K562 (cell line): ENCODE measurements around the gene DUOXA2. TPM values are rescaled to one million over a fixed set of nuclear protein-coding genes. Genes with fewer than 3 reads are reported as not detected.

Experiments used
- ATAC-seq: fragments of 200-7000 bp; cut with Tn5 transposase; 3 replicates; pipeline ENCODE4 v1.9.1; 2020; ENCODE audit warnings: moderate library complexity
- BruUV-seq: library from RNA; stranded (reverse); fragments of 400-500 nt; replicated peaks from 2 replicates; lab custom pipeline; 2021; lab: Mats Ljungman, UMichigan
- CTCF ChIA-PET: fragments of 300-600 bp; formaldehyde crosslinking; extraction: SDS; loops from one replicate; lab custom pipeline; 2021; ENCODE audit warnings: low intra/inter-chr PET ratio; lab: Yijun Ruan, JAX
- POLR2A ChIA-PET: fragments of 300-600, 350-650 bp; sonication (Branson Sonifier 250); formaldehyde crosslinking; extraction: SDS; loops from one replicate; lab custom pipeline; 2021; ENCODE audit warnings: antibody characterized with exemption, inconsistent platforms; lab: Yijun Ruan, JAX
- DNase-seq, 4 experiments: peaks; one replicate each; pipeline versions ENCODE4 v3.0.0 to v3.0.0-alpha.2; 2011 to 2018; ENCODE audit warnings: low spot score in 3 of 4, mixed read lengths in 3 of 4; ENCODE audit errors: extremely low read depth in 1 of 4
- FAIRE-seq: peaks from 2 replicates; lab custom pipeline; 2011; peaks lifted over from hg19 to GRCh38; lab: Jason Lieb, UNC
- H2AFZ ChIP-seq: 2 replicates; pipeline ENCODE4 v1.6.0; 2011; ENCODE audit warnings: low read depth, low read length, control low read depth, inconsistent platforms
- H3K27ac ChIP-seq: fragments of 200-600 bp; 3 replicates; pipeline ENCODE4 v1.8.0; 2011; ENCODE audit warnings: low read depth, mild to moderate bottlenecking, control low read depth, inconsistent platforms, low read length, moderate library complexity, mixed read lengths; ENCODE audit errors: extremely low read depth
- H3K27me3 ChIP-seq, 2 experiments: fragments of 300-600 bp in 1 of 2; 2 replicates in 1 of 2; 3 replicates in 1 of 2; pipeline versions ENCODE4 v1.6.0 to v1.8.0; 2011; ENCODE audit warnings: inconsistent platforms in 2 of 2, low read length in 2 of 2, mild to moderate bottlenecking in 1 of 2, mixed read lengths in 1 of 2, moderate library complexity in 1 of 2; ENCODE audit not compliant: control insufficient read depth in 2 of 2, insufficient read depth in 2 of 2
- H3K36me3 ChIP-seq: fragments of 300-600 bp; 3 replicates; pipeline ENCODE4 v1.8.0; 2011; ENCODE audit warnings: mild to moderate bottlenecking, low read length, inconsistent platforms; ENCODE audit not compliant: control insufficient read depth, insufficient read depth
- H3K4me1 ChIP-seq, 2 experiments: fragments of 200-600 bp in 1 of 2; replicated peaks in 1 of 2; 2 replicates in 1 of 2; 3 replicates in 1 of 2; pipeline versions ENCODE4 v1.5.1 to v1.8.0; 2011; ENCODE audit warnings: inconsistent platforms in 2 of 2, low read length in 2 of 2, mild to moderate bottlenecking in 1 of 2, mixed read lengths in 1 of 2, moderate library complexity in 1 of 2; ENCODE audit not compliant: control insufficient read depth in 2 of 2, insufficient read depth in 2 of 2
- H3K4me2 ChIP-seq: 2 replicates; pipeline ENCODE4 v1.6.1; 2011; ENCODE audit warnings: low read length, control low read depth, inconsistent platforms, mixed read lengths; ENCODE audit not compliant: insufficient read depth
- H3K4me3 ChIP-seq: fragments of 200-600 bp; sonication (generic), shearing (Covaris generic); 2 replicates; pipeline ENCODE4 v1.5.1; 2016; ENCODE audit warnings: control low read depth, inconsistent platforms
- H3K79me2 ChIP-seq: fragments of 200-600 bp; 3 replicates; pipeline ENCODE4 v1.8.0; 2011; ENCODE audit warnings: low read length, inconsistent platforms; ENCODE audit not compliant: control insufficient read depth, insufficient read depth
- H3K9ac ChIP-seq, 2 experiments: 2 replicates each; pipeline versions ENCODE4 v1.6.0 to v1.6.1; 2011; ENCODE audit warnings: low read depth in 2 of 2, low read length in 2 of 2, control low read depth in 1 of 2, inconsistent platforms in 1 of 2, mild to moderate bottlenecking in 1 of 2, mixed read lengths in 1 of 2; ENCODE audit not compliant: insufficient read depth in 1 of 2
- H3K9me1 ChIP-seq: one replicate; pipeline ENCODE4 v1.6.0; 2011; ENCODE audit warnings: inconsistent platforms, mild to moderate bottlenecking, low read length, moderate library complexity; ENCODE audit not compliant: control insufficient read depth, insufficient read depth
- H3K9me3 ChIP-seq: replicated peaks from 2 replicates; pipeline ENCODE4 v1.5.1; 2011; ENCODE audit warnings: low read depth, low read length, inconsistent platforms; ENCODE audit not compliant: control insufficient read depth, insufficient read depth
- H4K20me1 ChIP-seq: replicated peaks from 2 replicates; pipeline ENCODE4 v1.6.1; 2011; ENCODE audit warnings: low read length, inconsistent platforms, mixed read lengths; ENCODE audit not compliant: control insufficient read depth, insufficient read depth
- PCBP2 ChIP-seq: fragments of 200-400 bp; formaldehyde crosslinking; IDR thresholded peaks from 2 replicates; pipeline ENCODE4 v1.6.1; 2018; ENCODE audit warnings: low read length, low read depth, mild to moderate bottlenecking, moderate library complexity; ENCODE audit not compliant: poor library complexity, severe bottlenecking
- PHTF2 ChIP-seq: fragments of 250-450 bp; sonication (Bioruptor Pico); IDR thresholded peaks from 2 replicates; pipeline ENCODE4 v1.5.0; 2021; ENCODE audit warnings: mild to moderate bottlenecking
- SETDB1 ChIP-seq: IDR thresholded peaks from one replicate; pipeline ENCODE4 v1.6.1; 2012; ENCODE audit warnings: low read length, control low read depth, inconsistent platforms
- SP2 ChIP-seq: IDR thresholded peaks from 2 replicates; pipeline ENCODE4 v1.6.1; 2011; ENCODE audit warnings: mild to moderate bottlenecking, low read depth, low read length, moderate library complexity; ENCODE audit not compliant: poor library complexity, severe bottlenecking; ENCODE audit errors: extremely low read depth
- SREBF1 ChIP-seq: fragments of 150-350 bp; IDR thresholded peaks from 2 replicates; pipeline ENCODE4 v1.6.1; 2014; ENCODE audit warnings: antibody characterized with exemption, low read depth, low read length, borderline replicate concordance
- TEAD2 ChIP-seq: fragments of 450-650 bp; IDR thresholded peaks from 2 replicates; pipeline ENCODE4 v1.6.1; 2016; ENCODE audit warnings: missing genetic modification characterization, control low read depth, missing compliant biosample characterization
- ZKSCAN1 ChIP-seq: fragments of 150-350 bp; IDR thresholded peaks from 2 replicates; pipeline ENCODE4 v1.6.1; 2016; ENCODE audit warnings: low read depth, low read length
- ZNF263 ChIP-seq: sonication (generic); formaldehyde crosslinking; IDR thresholded peaks from 2 replicates; pipeline ENCODE4 v1.8.0; 2022; ENCODE audit warnings: mild to moderate bottlenecking, missing genetic modification reagents, borderline replicate concordance
- ZNF436 ChIP-seq: fragments of 250-450, 450-650 bp; sonication (Bioruptor Pico); formaldehyde crosslinking; IDR thresholded peaks from 2 replicates; pipeline ENCODE4 v1.7.0; 2020; ENCODE audit warnings: mild to moderate bottlenecking
- WGBS: fragments of 100-300 bp; shearing (Covaris generic); methylation state at CpG from one replicate; pipeline ENCODE4 v1.1.6; 2016; ENCODE audit warnings: low coverage, mixed read lengths; ENCODE audit not compliant: insufficient coverage; ENCODE audit errors: missing lambda C conversion rate; 5-methylcytosine and 5-hydroxymethylcytosine counted together
- in situ Hi-C: fragments of 300-500 bp; cut with MboI; formaldehyde crosslinking; loops from 4 replicates; pipeline ENCODE4 v1.15.0; 2018; ENCODE audit warnings: inconsistent platforms, mixed read lengths
- intact Hi-C: fragments of 100-400 bp; cut with micrococcal nuclease; formaldehyde crosslinking; loops from 2 replicates; pipeline ENCODE4 v1.14.2; 2022
- polyA plus RNA-seq, 8 experiments: library from polyadenylated mRNA; depleted of rRNA in 4 of 8; stranded (reverse) in 5 of 8; unstranded in 3 of 8; fragments of >200 nt; fragmentation: Nextera tagmentation in 2 of 8; fragmentation: Illumina TruSeq in 1 of 8; extraction: Ambion mirVana in 2 of 8; extraction: Trizol in 1 of 8; gene quantifications; 2 replicates each; pipeline versions ENCODE4 v1.2.1 to v1.2.3, GENCODE V29; 2011 to 2014; ENCODE audit warnings: inconsistent platforms in 1 of 8, missing spikeins in 1 of 8
- total RNA-seq, 7 experiments: library from RNA; depleted of rRNA in 6 of 7; stranded (reverse); fragments of >200 nt in 6 of 7; fragmentation: Illumina TruSeq in 2 of 7; extraction: Trizol in 2 of 7; gene quantifications; 2 replicates each; pipeline versions ENCODE4 v1.2.1 to v1.2.3, GENCODE V29; 2011 to 2021; ENCODE audit warnings: low replicate concordance in 1 of 7
- TF ChIP-seq, protein P1 (sequence below): fragments of 150-350 bp; IDR thresholded peaks from 2 replicates; pipeline ENCODE4 v1.6.1; 2014; ENCODE audit warnings: low read depth, mild to moderate bottlenecking, low read length, borderline replicate concordance
- TF ChIP-seq, protein P2 (sequence below): fragments of 450-650 bp; formaldehyde crosslinking; IDR thresholded peaks from 2 replicates; pipeline ENCODE4 v1.4.0; 2022; ENCODE audit warnings: mild to moderate bottlenecking, moderate library complexity

Gene DUOXA2
- total and polyA plus RNA-seq, 9 of the 15 experiments (the other 6 are each of a cell fraction or from before 2014, with no cell fraction given): not detected

GRCh38 chr15:45116006-45116481 lies 1.9 kb downstream of the DUOXA2 start (continued):
- TF ChIP-seq SETDB1 (no peak), PHTF2 (CRISPR knock-in tag) (no peak), SP2 (no peak), ZNF436 (CRISPR knock-in tag) (no peak), TEAD2 (no peak), PCBP2 (no peak)

GRCh38 chr15:45116482-45117307 lies 2.6 kb downstream of the DUOXA2 start:
- intact Hi-C loops: no loop called here
- H2AFZ ChIP-seq: no peak overlapping the region
- no peak for FAIRE-seq
- H3K36me3 ChIP-seq: no peaks in the 10 kb centered on the region
- BruUV-seq: no TSS peak
- TF ChIP-seq ZNF263 (CRISPR knock-in tag): no peak
- TF ChIP-seq, protein P1, sequence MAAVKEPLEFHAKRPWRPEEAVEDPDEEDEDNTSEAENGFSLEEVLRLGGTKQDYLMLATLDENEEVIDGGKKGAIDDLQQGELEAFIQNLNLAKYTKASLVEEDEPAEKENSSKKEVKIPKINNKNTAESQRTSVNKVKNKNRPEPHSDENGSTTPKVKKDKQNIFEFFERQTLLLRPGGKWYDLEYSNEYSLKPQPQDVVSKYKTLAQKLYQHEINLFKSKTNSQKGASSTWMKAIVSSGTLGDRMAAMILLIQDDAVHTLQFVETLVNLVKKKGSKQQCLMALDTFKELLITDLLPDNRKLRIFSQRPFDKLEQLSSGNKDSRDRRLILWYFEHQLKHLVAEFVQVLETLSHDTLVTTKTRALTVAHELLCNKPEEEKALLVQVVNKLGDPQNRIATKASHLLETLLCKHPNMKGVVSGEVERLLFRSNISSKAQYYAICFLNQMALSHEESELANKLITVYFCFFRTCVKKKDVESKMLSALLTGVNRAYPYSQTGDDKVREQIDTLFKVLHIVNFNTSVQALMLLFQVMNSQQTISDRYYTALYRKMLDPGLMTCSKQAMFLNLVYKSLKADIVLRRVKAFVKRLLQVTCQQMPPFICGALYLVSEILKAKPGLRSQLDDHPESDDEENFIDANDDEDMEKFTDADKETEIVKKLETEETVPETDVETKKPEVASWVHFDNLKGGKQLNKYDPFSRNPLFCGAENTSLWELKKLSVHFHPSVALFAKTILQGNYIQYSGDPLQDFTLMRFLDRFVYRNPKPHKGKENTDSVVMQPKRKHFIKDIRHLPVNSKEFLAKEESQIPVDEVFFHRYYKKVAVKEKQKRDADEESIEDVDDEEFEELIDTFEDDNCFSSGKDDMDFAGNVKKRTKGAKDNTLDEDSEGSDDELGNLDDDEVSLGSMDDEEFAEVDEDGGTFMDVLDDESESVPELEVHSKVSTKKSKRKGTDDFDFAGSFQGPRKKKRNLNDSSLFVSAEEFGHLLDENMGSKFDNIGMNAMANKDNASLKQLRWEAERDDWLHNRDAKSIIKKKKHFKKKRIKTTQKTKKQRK: no peak
- TF ChIP-seq ZKSCAN1: no peak
- TF ChIP-seq, protein P2, sequence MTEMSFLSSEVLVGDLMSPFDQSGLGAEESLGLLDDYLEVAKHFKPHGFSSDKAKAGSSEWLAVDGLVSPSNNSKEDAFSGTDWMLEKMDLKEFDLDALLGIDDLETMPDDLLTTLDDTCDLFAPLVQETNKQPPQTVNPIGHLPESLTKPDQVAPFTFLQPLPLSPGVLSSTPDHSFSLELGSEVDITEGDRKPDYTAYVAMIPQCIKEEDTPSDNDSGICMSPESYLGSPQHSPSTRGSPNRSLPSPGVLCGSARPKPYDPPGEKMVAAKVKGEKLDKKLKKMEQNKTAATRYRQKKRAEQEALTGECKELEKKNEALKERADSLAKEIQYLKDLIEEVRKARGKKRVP (CRISPR knock-in tag): no peak
- TF ChIP-seq SREBF1: no peak
- no peak overlapping the region for H3K27ac ChIP-seq
- 81% methylated on average over 49 of the region's 65 CpGs for WGBS
- H3K4me3 ChIP-seq: no peak overlapping the region
- ChIA-PET CTCF (no interaction called here), POLR2A (no interaction called here)
- no peaks in the 10 kb centered on the region for H3K9me3 ChIP-seq
- no peaks in the 10 kb centered on the region for H3K79me2 ChIP-seq
- H4K20me1 ChIP-seq: no peaks in the 10 kb centered on the region
- H3K9ac ChIP-seq: no peak overlapping the region
- peaks cover 0 to 32% of the 10 kb centered on the region in 2 experiments; a peak in 3 of 5 replicates for H3K4me1 ChIP-seq
- H3K27me3 ChIP-seq: peaks cover 2 to 37% of the 10 kb centered on the region in 2 experiments; a peak in 4 of 5 replicates
- no peak overlapping the region for H3K4me2 ChIP-seq
- in situ Hi-C loops: loop anchor here (25.0 kb wide), 1 partner anchor 154 kb away; the partner anchor contains the start of gene TERB2
- no peaks in the 10 kb centered on the region for H3K9me1 ChIP-seq
- no peak for DNase-seq
- no peak for ATAC-seq
